Activated naive CD4-positive, alpha-beta T cell treated with anti-CD3 and anti-CD28 coated beads, Interleukin-2, amount 50 U/mL, for 24 hours (primary cell): ENCODE data around the gene TMEM170B.

Source experiments
- H3K27ac Mint-ChIP-seq: one replicate; pipeline ENCODE4 v1.8.0; 2021; ENCODE audit warnings: mild to moderate bottlenecking, mixed read lengths
- H3K27me3 Mint-ChIP-seq: one replicate; pipeline ENCODE4 v1.8.0; 2021; ENCODE audit warnings: mixed read lengths
- H3K36me3 Mint-ChIP-seq: one replicate; pipeline ENCODE4 v1.8.0; 2021; ENCODE audit warnings: mixed read lengths
- H3K4me1 Mint-ChIP-seq: one replicate; pipeline ENCODE4 v1.8.0; 2021; ENCODE audit warnings: mixed read lengths
- H3K4me3 Mint-ChIP-seq: one replicate; pipeline ENCODE4 v1.8.0; 2021; ENCODE audit warnings: mild to moderate bottlenecking, mixed read lengths
- H3K9me3 Mint-ChIP-seq: one replicate; pipeline ENCODE4 v1.8.0; 2021; ENCODE audit warnings: mixed read lengths

TMEM170B gene

DNA sequence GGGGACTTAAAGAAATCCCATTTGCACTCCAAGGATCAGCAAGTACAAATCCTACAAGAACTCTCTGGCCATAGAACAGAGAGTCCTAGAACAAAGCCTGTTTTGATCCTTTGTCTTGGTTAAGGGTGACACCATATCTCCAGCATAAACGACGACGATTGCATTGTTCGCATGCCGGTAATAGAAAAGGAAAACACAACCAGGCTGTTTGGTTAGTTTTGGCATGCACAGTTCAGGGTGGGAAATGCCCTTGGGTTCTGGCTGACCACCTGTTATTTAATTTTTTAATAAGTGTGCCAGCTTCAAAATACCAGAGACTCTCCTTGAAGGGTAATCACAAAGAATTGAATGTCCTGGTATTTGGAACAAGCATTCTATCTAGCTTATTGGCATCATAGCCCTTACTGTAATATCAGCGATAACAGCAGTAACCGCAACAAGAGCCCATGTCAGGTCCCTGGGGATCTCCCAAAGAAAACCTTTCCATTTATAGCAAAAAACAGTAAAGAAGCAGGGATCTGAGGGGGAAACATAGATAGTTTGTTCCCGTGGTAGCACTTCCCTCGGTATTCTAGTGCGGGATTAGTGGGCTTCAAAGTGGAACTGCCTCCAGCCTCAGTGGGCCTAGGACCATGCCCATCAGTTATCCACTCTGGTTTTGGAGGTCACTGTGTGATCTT lies 77.1 kb downstream of the TMEM170B start:
- Mint-ChIP-seq H3K27me3 (no peaks in the 10 kb centered on the region), H3K4me1 (no peaks in the 10 kb centered on the region), H3K36me3 (no peaks in the 10 kb centered on the region), H3K9me3 (no peaks in the 10 kb centered on the region), H3K27ac (no peak overlapping the region), H3K4me3 (no peak overlapping the region)

DNA sequence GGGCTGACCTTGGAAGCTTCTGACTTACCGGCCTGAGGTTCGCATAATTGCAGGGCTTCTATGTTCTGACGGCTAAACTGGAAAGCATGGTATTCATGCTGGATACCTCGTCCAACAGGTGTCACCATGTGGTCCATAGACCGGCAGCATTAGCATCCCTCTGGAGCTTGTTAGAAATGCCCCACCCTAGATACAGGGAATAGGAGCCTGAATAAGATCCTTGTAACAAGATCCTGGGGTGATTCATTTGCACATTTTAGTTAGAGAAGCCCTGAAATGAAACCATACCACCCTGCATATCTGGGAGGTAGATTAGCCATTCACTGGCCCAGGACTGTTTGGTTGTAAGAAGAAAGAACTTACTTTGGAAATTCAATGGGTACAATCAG lies 77.7 kb downstream of the TMEM170B start:
- Mint-ChIP-seq H3K27me3 (no peaks in the 10 kb centered on the region), H3K4me3 (no peak overlapping the region), H3K4me1 (no peaks in the 10 kb centered on the region), H3K27ac (no peak overlapping the region), H3K9me3 (no peaks in the 10 kb centered on the region), H3K36me3 (no peaks in the 10 kb centered on the region)

DNA sequence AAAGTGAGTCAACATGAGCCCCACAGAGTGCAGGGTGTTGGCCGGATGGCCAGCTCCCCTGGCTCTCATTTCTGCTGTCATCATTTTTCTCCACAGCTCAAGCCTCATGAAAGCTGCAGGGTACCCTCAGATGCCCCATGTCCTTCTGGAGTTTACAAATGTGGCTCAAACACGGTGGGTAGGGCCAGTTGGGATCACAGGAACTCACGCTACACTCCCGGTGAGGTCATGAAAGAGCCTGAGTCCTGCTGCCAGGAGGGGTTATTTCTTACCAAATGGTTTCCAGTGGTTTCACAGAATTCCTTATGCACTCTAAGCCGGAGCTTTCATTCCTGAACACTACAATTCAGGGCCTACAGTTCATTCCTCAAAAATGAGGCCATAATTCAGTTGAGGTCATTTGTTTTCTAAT lies 78.7 kb downstream of the TMEM170B start:
- H3K9me3 Mint-ChIP-seq, result no peaks in the 10 kb centered on the region
- H3K36me3 Mint-ChIP-seq, result no peaks in the 10 kb centered on the region
- H3K4me3 Mint-ChIP-seq, result no peak overlapping the region
- H3K27ac Mint-ChIP-seq, result no peak overlapping the region
- H3K27me3 Mint-ChIP-seq, result no peaks in the 10 kb centered on the region
- H3K4me1 Mint-ChIP-seq, result no peaks in the 10 kb centered on the region

DNA sequence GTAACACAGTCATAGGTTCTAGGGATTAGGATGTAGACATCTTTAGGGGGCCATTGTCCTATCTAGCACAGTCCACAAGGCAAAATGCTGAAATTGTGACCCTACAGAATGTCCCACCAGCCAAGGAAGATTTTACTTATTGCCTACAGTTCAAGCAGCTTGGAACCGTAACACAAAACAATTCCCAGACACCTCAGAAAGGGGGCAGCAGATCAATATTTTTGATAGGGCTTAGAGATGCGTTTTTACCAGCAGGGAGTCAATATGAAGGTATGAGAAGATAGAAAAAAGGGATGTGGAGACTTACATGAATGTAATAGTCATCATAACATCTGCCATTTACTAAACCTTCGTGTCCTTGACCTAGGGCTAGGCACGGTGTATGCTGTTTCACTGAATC lies 81.0 kb downstream of the TMEM170B start:
- H3K36me3 Mint-ChIP-seq, result no peaks in the 10 kb centered on the region
- H3K4me1 Mint-ChIP-seq, result no peaks in the 10 kb centered on the region
- no peak overlapping the region for H3K27ac Mint-ChIP-seq
- no peaks in the 10 kb centered on the region for H3K27me3 Mint-ChIP-seq
- H3K9me3 Mint-ChIP-seq, result no peaks in the 10 kb centered on the region
- no peak overlapping the region for H3K4me3 Mint-ChIP-seq

DNA sequence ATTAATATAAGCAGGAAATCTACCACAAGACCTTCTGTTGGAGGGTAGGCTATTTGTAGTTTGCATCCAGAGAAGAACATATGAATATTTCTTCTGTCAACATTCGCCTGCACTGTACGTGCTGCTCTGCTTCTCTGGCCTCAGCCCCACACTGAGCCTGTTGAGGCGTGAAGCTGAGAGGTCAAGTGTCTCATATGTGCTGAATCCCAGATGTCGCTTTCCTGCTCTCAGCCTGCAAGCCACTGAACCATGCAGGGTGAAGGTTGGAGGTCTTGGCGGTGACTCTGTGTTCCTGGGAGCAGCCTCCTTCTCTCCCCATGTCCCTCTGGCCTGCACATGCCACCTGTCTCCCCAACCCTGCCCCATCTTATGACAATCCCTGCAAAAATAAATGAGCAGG lies 83.6 kb downstream of the TMEM170B start:
- H3K36me3 Mint-ChIP-seq, result no peaks in the 10 kb centered on the region
- H3K9me3 Mint-ChIP-seq, result no peaks in the 10 kb centered on the region
- H3K27ac Mint-ChIP-seq, result no peak overlapping the region
- no peaks in the 10 kb centered on the region for H3K4me1 Mint-ChIP-seq
- no peaks in the 10 kb centered on the region for H3K27me3 Mint-ChIP-seq
- no peak overlapping the region for H3K4me3 Mint-ChIP-seq

DNA sequence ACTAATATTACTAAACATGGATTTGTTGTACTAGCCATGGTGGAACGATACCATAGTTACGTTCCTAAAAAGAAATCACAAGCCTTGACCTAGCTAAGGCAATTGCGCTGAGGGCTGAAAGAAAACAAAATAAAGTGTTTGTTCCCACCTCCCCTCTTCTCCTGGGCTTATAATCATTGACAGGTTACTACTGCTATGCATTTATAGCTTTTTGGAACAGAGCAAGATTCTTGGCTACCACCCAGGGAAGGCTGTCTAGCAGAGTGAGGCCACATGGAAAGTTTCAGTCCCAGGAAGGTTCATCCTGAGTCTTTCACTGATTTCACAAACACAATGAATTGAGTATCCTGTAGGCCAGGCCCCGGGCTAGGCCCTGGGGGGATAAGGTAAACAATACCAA lies 84.6 kb downstream of the TMEM170B start:
- no peaks in the 10 kb centered on the region for H3K4me1 Mint-ChIP-seq
- H3K9me3 Mint-ChIP-seq, result no peaks in the 10 kb centered on the region
- H3K4me3 Mint-ChIP-seq, result no peak overlapping the region
- H3K27me3 Mint-ChIP-seq, result no peaks in the 10 kb centered on the region
- no peak overlapping the region for H3K27ac Mint-ChIP-seq
- no peaks in the 10 kb centered on the region for H3K36me3 Mint-ChIP-seq

DNA sequence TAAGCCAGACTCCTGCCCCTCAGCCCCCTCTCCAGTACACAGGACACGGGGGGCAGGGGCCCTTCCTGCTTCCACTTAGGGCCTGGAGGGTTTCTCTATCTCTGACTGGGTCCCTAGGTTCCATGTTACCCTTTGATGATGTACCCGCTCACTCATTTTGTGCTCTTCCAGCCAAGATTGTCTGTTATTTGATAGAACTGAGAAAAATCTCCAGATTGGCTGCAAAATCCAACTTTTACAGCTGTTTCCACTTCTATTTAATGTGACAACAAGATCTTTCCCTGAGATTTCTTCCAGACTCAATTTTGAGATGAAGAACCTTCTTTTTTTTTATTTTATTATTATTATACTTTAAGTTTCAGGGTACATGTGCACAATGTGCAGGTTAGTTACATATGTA lies 85.7 kb downstream of the TMEM170B start:
- Mint-ChIP-seq H3K36me3 (no peaks in the 10 kb centered on the region), H3K27me3 (no peaks in the 10 kb centered on the region), H3K4me3 (no peak overlapping the region), H3K27ac (no peak overlapping the region), H3K4me1 (no peaks in the 10 kb centered on the region), H3K9me3 (no peaks in the 10 kb centered on the region)

DNA sequence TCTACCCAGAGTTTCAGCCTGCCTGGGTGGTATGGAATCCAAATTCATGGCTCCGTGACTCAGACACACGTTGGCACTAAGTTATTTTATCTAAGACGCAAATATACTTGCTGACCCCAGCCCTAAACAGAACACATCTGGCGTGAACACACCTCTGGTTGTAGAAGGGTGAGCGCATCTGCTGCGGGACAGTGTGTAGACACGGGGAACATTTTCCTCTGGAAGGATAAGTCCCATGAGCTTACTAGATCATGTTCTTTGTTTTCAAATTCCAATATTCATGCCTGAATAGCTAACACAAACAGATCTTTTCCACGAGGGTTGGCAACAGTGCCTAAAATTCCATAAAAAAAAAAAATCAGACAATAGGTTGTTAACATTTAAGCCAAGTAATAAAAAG lies 87.8 kb downstream of the TMEM170B start:
- Mint-ChIP-seq H3K36me3 (no peaks in the 10 kb centered on the region), H3K9me3 (no peaks in the 10 kb centered on the region), H3K4me1 (no peaks in the 10 kb centered on the region), H3K4me3 (no peak overlapping the region), H3K27ac (no peak overlapping the region), H3K27me3 (no peaks in the 10 kb centered on the region)

DNA sequence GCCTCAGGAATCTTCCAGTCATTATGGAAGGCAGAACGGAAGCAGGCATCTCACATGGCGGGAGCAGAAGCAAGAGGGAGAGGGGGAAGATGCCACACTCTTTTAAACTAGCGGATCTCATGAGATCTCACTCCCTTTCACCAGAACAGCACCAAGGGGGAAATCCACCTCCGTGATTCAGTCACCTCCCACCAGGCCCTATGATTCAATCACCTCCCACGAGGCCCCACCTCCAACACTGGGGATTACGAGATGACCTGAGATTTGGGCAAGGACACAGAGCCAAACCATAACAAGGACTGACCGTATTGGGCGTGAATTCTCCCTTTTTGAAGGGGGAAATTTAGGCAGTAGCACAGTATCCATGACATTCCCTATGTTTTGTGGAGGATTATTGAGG lies 88.8 kb downstream of the TMEM170B start:
- no peaks in the 10 kb centered on the region for H3K36me3 Mint-ChIP-seq
- no peaks in the 10 kb centered on the region for H3K27me3 Mint-ChIP-seq
- no peaks in the 10 kb centered on the region for H3K4me1 Mint-ChIP-seq
- H3K9me3 Mint-ChIP-seq, result no peaks in the 10 kb centered on the region
- no peak overlapping the region for H3K27ac Mint-ChIP-seq
- H3K4me3 Mint-ChIP-seq, result no peak overlapping the region

DNA sequence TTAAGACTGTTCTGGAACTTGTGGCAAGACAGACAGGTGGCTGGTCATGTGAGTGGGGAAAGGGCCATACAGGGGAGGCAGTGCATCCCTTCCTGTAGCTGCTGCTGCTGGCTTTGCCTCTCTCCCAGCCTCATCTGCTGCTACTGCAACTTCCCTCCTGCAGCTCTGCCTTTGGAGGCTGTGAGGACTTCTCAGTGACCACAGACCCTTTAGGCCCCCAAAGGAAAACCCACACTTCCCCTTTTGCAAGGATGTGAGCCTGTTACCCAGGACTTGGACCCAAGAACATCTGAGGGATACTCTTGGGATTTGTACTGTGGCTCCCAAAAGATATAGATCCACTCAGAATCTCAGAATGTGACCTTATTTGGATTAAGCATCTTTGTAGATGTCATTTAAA lies 91.0 kb downstream of the TMEM170B start:
- Mint-ChIP-seq H3K27ac (no peak overlapping the region), H3K4me3 (no peak overlapping the region), H3K9me3 (no peaks in the 10 kb centered on the region), H3K4me1 (no peaks in the 10 kb centered on the region), H3K36me3 (no peaks in the 10 kb centered on the region), H3K27me3 (no peaks in the 10 kb centered on the region)

DNA sequence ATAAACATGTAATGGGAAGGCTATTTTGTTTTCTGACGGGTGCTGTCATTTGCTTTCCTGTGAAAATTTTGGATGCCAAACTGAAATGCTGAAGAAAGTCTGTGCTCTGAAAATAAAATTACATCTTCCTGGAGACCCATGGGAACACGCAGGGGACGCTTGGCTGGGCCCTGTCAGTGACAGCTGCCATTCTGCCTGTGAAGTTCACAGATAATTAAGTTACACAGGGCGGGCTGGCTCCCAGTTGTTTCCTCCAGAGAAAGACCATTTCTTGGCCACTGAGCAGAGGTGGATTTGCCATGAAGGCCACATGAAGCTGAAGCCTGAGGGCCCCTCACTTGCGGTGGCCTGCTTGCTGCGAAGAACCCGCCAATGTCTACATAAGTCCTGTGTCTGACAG lies 93.5 kb downstream of the TMEM170B start:
- H3K27me3 Mint-ChIP-seq, result no peaks in the 10 kb centered on the region
- H3K27ac Mint-ChIP-seq, result no peak overlapping the region
- H3K36me3 Mint-ChIP-seq, result no peaks in the 10 kb centered on the region
- H3K9me3 Mint-ChIP-seq, result no peaks in the 10 kb centered on the region
- H3K4me3 Mint-ChIP-seq, result no peak overlapping the region
- H3K4me1 Mint-ChIP-seq, result no peaks in the 10 kb centered on the region

DNA sequence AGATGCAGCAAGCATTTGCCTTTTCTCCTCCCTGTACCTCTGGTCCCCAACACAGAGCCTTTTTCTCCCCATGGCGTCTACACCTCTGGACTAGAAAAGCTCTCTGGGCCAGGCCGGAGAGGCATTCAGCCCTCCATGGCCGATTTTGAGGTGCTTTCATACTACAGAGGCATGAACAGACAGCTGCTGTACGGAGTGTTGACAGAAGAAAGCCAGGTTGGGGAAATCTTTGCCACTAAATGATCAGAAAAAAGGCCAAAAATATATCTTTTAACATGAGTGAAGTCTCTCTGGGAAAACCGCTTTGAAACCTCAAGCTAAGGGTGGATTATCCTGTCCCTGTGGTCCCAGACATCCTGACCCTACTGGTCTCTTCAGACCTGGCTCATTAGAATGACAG lies 94.0 kb downstream of the TMEM170B start:
- Mint-ChIP-seq H3K27ac (no peak overlapping the region), H3K4me3 (no peak overlapping the region), H3K9me3 (no peaks in the 10 kb centered on the region), H3K4me1 (no peaks in the 10 kb centered on the region), H3K36me3 (no peaks in the 10 kb centered on the region), H3K27me3 (no peaks in the 10 kb centered on the region)

DNA sequence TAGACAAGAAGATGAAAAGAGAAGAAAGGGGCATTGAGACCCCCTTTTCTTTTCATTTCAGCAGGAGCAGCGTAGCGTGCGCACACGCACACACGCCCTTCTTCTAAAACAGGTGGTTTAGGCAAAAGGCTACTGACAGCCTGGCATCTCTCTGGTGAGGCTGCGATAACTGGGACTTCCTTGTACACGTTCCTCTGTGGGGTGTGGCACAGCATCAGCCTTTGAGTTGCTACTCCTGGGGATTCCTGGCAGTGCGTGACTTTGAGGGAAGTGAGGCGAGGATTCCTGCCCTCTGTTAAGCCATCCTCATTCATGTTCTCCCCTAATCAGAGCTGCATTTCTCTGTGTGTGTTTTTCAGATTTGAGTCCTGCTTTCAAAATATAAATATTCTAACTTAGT lies 94.7 kb downstream of the TMEM170B start:
- Mint-ChIP-seq H3K9me3 (no peaks in the 10 kb centered on the region), H3K27ac (no peak overlapping the region), H3K4me1 (no peaks in the 10 kb centered on the region), H3K4me3 (no peak overlapping the region), H3K36me3 (no peaks in the 10 kb centered on the region), H3K27me3 (no peaks in the 10 kb centered on the region)

DNA sequence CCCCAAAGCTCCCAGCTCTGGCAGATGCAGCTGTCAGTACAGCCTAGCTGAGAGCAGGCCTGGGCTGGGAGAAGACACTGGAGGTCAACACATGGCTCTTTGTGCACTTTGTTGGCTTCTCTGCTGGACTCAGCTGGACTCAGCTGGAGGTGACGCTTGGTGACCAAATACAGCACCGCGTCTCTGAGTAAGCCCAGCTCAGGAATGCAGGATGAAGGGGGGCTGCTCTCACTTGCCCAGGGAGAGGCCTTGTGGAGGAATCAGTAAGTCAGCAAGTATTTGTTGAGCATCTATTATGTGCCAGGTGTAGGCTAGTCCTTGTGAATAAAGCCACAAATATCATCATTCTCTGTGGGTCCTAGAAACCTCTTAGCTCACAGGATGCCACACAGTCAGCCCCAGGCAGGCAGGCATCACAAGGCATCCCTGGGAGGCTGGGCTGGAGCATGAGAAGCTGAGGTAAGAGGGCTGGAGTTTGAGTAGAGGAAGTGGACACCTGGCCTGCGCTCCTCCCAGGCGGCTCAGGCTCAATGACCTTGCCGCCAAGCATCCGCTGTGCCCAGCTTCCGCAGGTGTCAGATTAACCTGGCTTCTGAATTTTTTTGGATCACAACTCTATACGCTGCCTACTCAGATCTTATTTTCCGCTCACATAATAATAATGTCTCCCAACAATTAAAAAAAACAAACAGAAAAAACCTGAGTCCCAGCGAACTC lies 95.4 kb downstream of the TMEM170B start:
- Mint-ChIP-seq H3K36me3 (no peaks in the 10 kb centered on the region), H3K9me3 (no peaks in the 10 kb centered on the region), H3K27me3 (no peaks in the 10 kb centered on the region), H3K27ac (no peak overlapping the region), H3K4me3 (no peak overlapping the region), H3K4me1 (no peaks in the 10 kb centered on the region)
